Measurements from ENCODE around the gene C11orf16. TPM values are rescaled to one million over a fixed set of nuclear protein-coding genes. Genes with fewer than 3 reads are reported as not detected.
"Not testable (repeated sequence)": the region's sequence is repeated elsewhere in the genome, so short reads cannot be mapped to it uniquely, and the experiment has no call there.

C11orf16 gene
- total RNA-seq, 3 donors from 2014 or later: not detected

GRCh38 chr11:8941341-8942103 lies 8.8 kb upstream of the C11orf16 start:
- Histone ChIP-seq H3K4me1 (ENCODE audit: low read depth) (no peaks in the 10 kb centered on the region), H3K4me3 (no peak overlapping the region), H3K9me3 (no peaks in the 10 kb centered on the region), H3K36me3 (ENCODE audit: low read depth) (no peaks in the 10 kb centered on the region)
- intact Hi-C loops (cut with DNase I, micrococcal nuclease): no loop called here
- TF ChIP-seq, protein P1, sequence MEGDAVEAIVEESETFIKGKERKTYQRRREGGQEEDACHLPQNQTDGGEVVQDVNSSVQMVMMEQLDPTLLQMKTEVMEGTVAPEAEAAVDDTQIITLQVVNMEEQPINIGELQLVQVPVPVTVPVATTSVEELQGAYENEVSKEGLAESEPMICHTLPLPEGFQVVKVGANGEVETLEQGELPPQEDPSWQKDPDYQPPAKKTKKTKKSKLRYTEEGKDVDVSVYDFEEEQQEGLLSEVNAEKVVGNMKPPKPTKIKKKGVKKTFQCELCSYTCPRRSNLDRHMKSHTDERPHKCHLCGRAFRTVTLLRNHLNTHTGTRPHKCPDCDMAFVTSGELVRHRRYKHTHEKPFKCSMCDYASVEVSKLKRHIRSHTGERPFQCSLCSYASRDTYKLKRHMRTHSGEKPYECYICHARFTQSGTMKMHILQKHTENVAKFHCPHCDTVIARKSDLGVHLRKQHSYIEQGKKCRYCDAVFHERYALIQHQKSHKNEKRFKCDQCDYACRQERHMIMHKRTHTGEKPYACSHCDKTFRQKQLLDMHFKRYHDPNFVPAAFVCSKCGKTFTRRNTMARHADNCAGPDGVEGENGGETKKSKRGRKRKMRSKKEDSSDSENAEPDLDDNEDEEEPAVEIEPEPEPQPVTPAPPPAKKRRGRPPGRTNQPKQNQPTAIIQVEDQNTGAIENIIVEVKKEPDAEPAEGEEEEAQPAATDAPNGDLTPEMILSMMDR (IDR thresholded peaks at IDR 0.05): no peak
- ATAC-seq (no peak), DNase-seq (no peak)

DNA sequence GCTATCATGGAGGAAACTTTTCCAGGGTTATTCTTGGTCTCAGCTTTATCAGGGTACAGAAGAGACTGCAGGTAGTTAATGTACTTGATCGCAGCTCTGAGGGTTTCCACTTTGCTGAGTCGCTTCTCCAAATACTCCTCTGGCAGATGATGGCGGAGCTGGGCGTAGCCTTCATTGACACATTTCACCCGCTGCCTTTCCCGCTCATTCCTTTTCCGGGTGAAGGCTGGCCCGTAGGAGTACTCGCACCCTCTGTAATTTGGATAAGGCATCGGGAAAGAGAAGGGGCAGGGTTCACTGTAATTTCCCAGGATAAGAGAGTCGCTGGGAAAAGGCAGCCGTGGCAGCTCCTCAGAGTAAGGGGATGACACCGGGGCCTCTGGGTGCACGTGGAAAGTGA lies 4.9 kb upstream of the C11orf16 start:
- no peak overlapping the region for H3K4me3 ChIP-seq
- no peaks in the 10 kb centered on the region for H3K36me3 ChIP-seq (ENCODE audit: low read depth)
- TF ChIP-seq, protein P1 (IDR thresholded peaks at IDR 0.05): no peak
- H3K4me1 ChIP-seq (ENCODE audit: low read depth): no peaks in the 10 kb centered on the region
- ATAC-seq: no peak
- intact Hi-C loops (cut with DNase I, micrococcal nuclease): no loop called here
- no peaks in the 10 kb centered on the region for H3K9me3 ChIP-seq
- DNase-seq: no peak

DNA sequence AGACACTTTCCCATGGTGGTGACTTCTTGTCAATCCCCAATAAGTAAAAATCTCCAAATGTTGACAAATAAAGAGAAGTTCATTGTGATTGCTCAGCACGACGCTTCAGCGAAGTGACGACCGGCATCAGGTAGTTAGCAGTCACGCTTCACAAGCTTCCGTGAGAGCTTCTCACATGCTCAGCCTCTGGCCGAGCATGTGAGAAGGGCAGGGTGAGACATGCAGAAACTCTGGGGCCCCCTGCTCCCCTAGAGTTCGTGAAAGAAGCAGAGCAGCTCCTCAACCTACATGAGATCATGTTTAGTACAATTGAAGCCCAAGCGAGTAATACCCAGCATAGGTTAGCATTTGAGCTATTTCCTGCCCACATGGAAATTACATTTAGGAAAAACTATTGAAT lies 4.4 kb upstream of the C11orf16 start:
- H3K4me1 ChIP-seq (ENCODE audit: low read depth): no peaks in the 10 kb centered on the region
- no peak overlapping the region for H3K4me3 ChIP-seq
- no peaks in the 10 kb centered on the region for H3K9me3 ChIP-seq
- DNase-seq (no peak), ATAC-seq (no peak)
- no peaks in the 10 kb centered on the region for H3K36me3 ChIP-seq (ENCODE audit: low read depth)
- TF ChIP-seq, protein P1 (IDR thresholded peaks at IDR 0.05): no peak
- intact Hi-C loops (cut with DNase I, micrococcal nuclease): no loop called here

DNA sequence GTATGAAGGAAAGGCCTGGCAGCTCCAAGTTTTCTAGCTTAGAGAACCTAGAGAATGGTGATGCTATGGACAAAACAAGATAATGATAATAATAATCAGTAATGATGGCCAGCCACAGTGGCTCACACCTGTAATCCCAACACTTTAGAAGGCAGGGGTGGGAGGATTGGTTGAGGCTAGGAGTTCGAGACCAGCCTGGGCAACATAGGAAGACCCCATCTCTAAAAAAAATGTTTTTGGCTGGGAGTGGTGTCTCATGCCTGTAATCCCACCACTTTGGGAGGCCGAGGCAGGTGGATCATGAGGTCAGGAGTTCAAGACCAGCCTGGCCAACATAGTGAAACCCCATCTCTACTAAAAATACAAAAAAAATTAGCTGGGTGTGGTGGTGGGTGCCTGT lies 3.0 kb upstream of the C11orf16 start:
- H3K36me3 ChIP-seq (ENCODE audit: low read depth); H3K4me1 ChIP-seq (ENCODE audit: low read depth); H3K9me3 ChIP-seq; intact Hi-C loops (cut with DNase I, micrococcal nuclease); ATAC-seq; DNase-seq; H3K4me3 ChIP-seq: not testable (repeated sequence)

DNA sequence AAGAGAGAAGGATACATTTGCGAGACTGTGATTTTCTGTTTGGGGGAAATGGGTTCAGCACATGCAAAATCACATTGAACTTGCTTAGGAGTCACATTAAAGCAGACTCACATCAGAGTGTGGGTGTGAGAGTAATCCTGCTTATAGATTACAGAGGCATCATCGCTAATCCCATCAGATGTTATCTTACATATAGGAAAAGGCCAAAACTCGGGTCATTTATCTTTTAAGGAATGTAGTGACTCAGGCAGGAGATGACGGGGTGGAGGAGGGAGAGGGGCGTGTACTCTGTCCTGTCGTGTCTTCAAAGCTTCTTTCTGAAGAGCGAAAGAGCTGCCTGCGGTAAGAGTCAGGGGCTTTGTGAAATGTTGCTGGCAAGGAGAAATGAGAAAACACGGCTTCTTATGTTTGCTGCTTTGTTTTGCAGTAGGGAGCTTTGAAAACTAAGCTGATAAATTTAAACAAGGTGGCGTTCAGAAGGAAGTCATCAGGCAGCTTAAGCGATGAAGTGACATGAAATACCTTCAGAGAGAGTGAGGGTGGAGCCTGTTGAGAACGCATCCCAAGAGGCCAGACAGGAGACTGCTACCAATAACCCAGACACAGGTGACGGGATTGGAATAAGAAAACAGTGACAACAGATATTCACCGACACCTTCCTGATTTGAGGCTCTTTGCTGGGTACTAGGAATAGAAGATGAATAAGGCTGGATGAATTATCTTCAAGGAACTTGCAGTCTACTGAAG lies 2.2 kb upstream of the C11orf16 start:
- intact Hi-C loops (cut with DNase I, micrococcal nuclease): no loop called here
- Histone ChIP-seq H3K4me3 (no peak overlapping the region), H3K9me3 (no peaks in the 10 kb centered on the region), H3K4me1 (ENCODE audit: low read depth) (no peaks in the 10 kb centered on the region), H3K36me3 (ENCODE audit: low read depth) (no peaks in the 10 kb centered on the region)
- DNase-seq: no peak
- no peak for ATAC-seq
- TF ChIP-seq, protein P1 (IDR thresholded peaks at IDR 0.05): no peak

DNA sequence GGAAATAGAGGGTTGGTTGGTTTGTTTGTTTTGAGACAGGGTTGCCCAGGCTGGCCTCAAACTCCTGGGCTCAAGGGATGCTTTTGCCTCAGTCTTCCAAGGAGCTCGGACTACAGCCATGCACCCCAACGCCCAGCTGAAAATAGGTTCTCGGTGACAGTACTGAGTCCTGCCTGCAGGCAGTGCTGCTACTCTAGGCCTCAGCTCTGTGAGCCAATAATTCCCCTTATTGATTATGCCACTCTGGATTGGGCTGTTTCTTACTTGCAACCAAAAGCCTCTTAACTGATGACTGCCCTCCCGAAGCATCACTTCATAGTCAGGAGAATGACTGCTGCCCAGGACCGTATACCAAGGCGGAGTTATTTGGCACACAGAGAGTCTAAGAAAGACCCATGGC lies 1.2 kb upstream of the C11orf16 start:
- TF ChIP-seq, protein P1 (IDR thresholded peaks at IDR 0.05): no peak
- no peaks in the 10 kb centered on the region for H3K9me3 ChIP-seq
- no peak for ATAC-seq
- H3K36me3 ChIP-seq (ENCODE audit: low read depth): no peaks in the 10 kb centered on the region
- DNase-seq: no peak
- H3K4me1 ChIP-seq (ENCODE audit: low read depth): no peaks in the 10 kb centered on the region
- no peak overlapping the region for H3K4me3 ChIP-seq
- intact Hi-C loops (cut with DNase I, micrococcal nuclease): no loop called here
